Karpas-422 (cell line): ENCODE results near the gene NHS. TPM values are rescaled to one million over a fixed set of nuclear protein-coding genes. Genes with fewer than 3 reads are reported as not detected.

ENCODE experiments used
- DNase-seq: peaks from one replicate; pipeline ENCODE4 v3.0.0-alpha.2; 2015
- H2AFZ ChIP-seq: fragments of 200-600 bp; sonication (generic); 2 replicates; pipeline ENCODE4 v1.6.1; 2014; ENCODE audit warnings: antibody characterized with exemption, low read length, mixed read lengths
- H3K27ac ChIP-seq: fragments of 200-600 bp; sonication (generic); 2 replicates; pipeline ENCODE4 v1.5.1; 2014; ENCODE audit warnings: mild to moderate bottlenecking, low read length, moderate library complexity
- H3K27me3 ChIP-seq: fragments of 200-600 bp; sonication (generic); 2 replicates; pipeline ENCODE4 v1.6.1; 2014; ENCODE audit warnings: low read length, mixed read lengths
- H3K36me3 ChIP-seq: fragments of 200-600 bp; sonication (generic); 2 replicates; pipeline ENCODE4 v1.6.1; 2014; ENCODE audit warnings: low read length, mixed read lengths; ENCODE audit not compliant: insufficient read depth
- H3K4me1 ChIP-seq: fragments of 200-600 bp; sonication (generic); 2 replicates; pipeline ENCODE4 v1.6.1; 2014; ENCODE audit warnings: mild to moderate bottlenecking, low read length, mixed read lengths
- H3K4me2 ChIP-seq: fragments of 200-600 bp; sonication (generic); 2 replicates; pipeline ENCODE4 v1.6.1; 2014; ENCODE audit warnings: low read length, low read depth, mild to moderate bottlenecking; ENCODE audit not compliant: poor library complexity, severe bottlenecking
- H3K4me3 ChIP-seq: fragments of 200-600 bp; sonication (generic); 2 replicates; pipeline ENCODE4 v1.5.1; 2014; ENCODE audit warnings: mild to moderate bottlenecking, antibody characterized with exemption, low read length, mixed read lengths
- H3K79me2 ChIP-seq: fragments of 200-600 bp; sonication (generic); 2 replicates; pipeline ENCODE4 v1.6.1; 2014; ENCODE audit warnings: mild to moderate bottlenecking, low read length, mixed read lengths
- H3K9ac ChIP-seq: fragments of 200-600 bp; sonication (generic); 2 replicates; pipeline ENCODE4 v1.6.0; 2014; ENCODE audit warnings: low read length
- H3K9me2 ChIP-seq: fragments of 200-600 bp; sonication (generic), shearing (Covaris generic); replicated peaks from 2 replicates; pipeline ENCODE4 v1.6.0; 2014; ENCODE audit warnings: mild to moderate bottlenecking, low read length, moderate library complexity; ENCODE audit not compliant: insufficient read depth
- H3K9me3 ChIP-seq: fragments of 300-700, 200-600 bp; sonication (generic); 2 replicates; pipeline ENCODE4 v1.6.1; 2014; ENCODE audit warnings: low read length, mixed read lengths
- H4K20me1 ChIP-seq: fragments of 200-600 bp; sonication (generic); 2 replicates; pipeline ENCODE4 v1.6.1; 2014; ENCODE audit warnings: mild to moderate bottlenecking, antibody characterized with exemption, low read length, low read depth; ENCODE audit not compliant: insufficient read depth
- total RNA-seq: library from RNA; depleted of rRNA; stranded (reverse); fragments of >200 nt; shearing (Covaris generic); gene quantifications from 2 replicates; pipeline ENCODE4 v1.2.3, GENCODE V29; 2014; ENCODE audit warnings: low replicate concordance

Gene NHS
- total RNA-seq, 1 experiment from 2014 or later = 0.15 TPM

DNA sequence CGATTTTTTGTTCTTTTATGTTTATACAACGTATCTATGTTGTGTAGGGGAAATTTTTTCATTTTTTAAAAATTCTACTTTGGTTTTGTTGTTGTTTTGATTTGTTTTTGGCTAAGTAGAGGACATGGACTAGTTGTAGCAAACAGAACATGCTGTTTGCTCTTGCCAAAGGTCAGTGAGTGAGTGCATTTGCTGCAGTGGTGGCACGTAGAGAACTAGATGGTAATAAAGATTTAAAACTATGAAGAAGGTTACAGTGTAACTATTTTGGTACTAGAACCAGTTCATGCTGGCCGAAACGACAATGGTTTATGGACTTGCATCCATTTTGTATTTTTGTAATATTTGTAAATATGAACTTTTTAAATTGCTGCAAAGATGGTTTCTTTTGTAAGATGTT lies 360.4 kb downstream of the NHS start:
- H3K36me3 ChIP-seq = no peaks in the 10 kb centered on the region
- H3K27me3 ChIP-seq = no peaks in the 10 kb centered on the region; the same call in 1 of the 2 replicates
- no peak overlapping the region for H3K4me2 ChIP-seq
- no peak overlapping the region for H3K4me3 ChIP-seq
- no peaks in the 10 kb centered on the region for H3K9me3 ChIP-seq
- H3K9me2 ChIP-seq = no peaks in the 10 kb centered on the region
- H4K20me1 ChIP-seq = no peaks in the 10 kb centered on the region
- no peak overlapping the region for H2AFZ ChIP-seq
- H3K4me1 ChIP-seq = no peaks in the 10 kb centered on the region
- H3K27ac ChIP-seq = no peak overlapping the region
- no peak for DNase-seq
- H3K9ac ChIP-seq = no peak overlapping the region
- no peaks in the 10 kb centered on the region for H3K79me2 ChIP-seq

DNA sequence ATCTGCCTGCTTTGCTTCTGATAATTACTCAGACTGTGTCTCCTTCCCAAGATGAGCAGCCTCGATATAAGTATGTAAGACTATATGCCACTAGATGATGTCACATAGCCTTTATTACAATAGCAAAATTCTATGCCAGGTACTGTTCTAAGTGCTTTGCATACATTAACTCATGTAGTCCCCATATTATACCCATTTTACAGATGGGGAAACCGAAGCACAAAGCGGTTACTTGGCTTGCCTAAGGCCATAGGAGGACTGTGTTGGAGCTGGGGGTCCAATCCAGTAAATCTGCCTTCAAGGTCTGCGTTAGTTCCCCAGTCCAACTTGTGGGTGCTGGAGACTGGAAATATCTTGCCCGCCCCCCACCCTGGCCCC lies 361.5 kb downstream of the NHS start:
- DNase-seq = no peak
- no peak overlapping the region for H3K4me3 ChIP-seq
- H3K79me2 ChIP-seq = no peaks in the 10 kb centered on the region
- no peaks in the 10 kb centered on the region; the same call in 1 of the 2 replicates for H3K27me3 ChIP-seq
- H4K20me1 ChIP-seq = no peaks in the 10 kb centered on the region
- no peaks in the 10 kb centered on the region for H3K4me1 ChIP-seq
- no peak overlapping the region for H2AFZ ChIP-seq
- H3K27ac ChIP-seq = no peak overlapping the region
- no peak overlapping the region for H3K9ac ChIP-seq
- no peaks in the 10 kb centered on the region for H3K9me3 ChIP-seq
- no peaks in the 10 kb centered on the region for H3K36me3 ChIP-seq
- no peaks in the 10 kb centered on the region for H3K9me2 ChIP-seq
- no peak overlapping the region for H3K4me2 ChIP-seq

DNA sequence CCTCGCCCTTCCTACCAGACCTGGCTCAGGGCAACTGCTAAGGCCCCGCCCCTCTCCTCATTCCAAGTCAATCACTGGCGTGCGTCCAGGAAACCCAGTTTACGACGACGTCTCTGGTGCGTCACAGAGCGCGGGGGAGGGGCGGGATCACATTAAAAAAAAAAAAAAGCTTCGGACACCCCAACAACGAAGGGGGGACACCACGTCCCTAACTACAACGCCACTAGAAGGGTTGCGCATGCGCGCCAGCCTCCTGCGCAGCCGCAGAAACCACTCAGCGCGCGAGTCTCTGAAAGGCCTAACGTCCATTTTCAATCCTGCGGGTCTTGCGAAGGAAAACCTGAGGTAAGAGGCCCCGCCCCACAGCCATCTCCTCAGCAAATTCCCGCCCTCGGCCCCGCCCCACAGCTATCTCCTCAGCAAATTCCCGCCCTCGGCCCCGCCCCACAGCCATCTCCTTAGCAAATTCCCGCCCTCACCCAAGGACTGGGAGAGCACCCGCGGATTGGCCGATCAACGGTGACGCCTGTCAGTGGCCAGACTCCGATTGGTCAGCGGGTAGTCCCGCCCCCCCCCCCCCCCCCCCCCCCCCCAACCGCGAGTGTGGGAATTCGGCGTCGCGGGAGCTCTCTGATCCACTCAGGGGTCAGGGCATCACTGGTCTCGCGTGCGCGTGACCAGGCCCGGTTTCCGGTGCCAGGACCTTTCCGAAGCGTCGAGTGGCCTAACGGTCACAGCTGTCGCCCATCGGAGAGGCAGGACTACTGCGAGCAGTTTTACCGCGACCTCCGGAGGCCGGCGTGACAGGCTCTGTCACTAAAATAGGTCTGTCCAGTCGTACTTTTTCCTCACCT lies 362.1 kb downstream of the NHS start, which contains the start of gene SCML1:
Gene SCML1, plus strand, starts transcription at position 638 of the 854 bp plus-strand sequence. CDS start 6,694 bp downstream, outside the sequence.
- no peak for DNase-seq
- Histone ChIP-seq H3K4me3 (no peak within 1 kb of the TSS), H3K27ac (no peak within 1 kb of the TSS), H3K9me2 (no peaks in the 10 kb centered on the region), H3K9me3 (no peaks in the 10 kb centered on the region), H2AFZ (no peak within 1 kb of the TSS), H3K4me1 (no peaks in the 10 kb centered on the region), H4K20me1 (no peaks in the 10 kb centered on the region), H3K79me2 (no peaks in the 10 kb centered on the region), H3K9ac (no peak within 1 kb of the TSS), H3K27me3 (no peaks in the 10 kb centered on the region; the same call in 1 of the 2 replicates), H3K4me2 (no peak within 1 kb of the TSS), H3K36me3 (no peaks in the 10 kb centered on the region)

DNA sequence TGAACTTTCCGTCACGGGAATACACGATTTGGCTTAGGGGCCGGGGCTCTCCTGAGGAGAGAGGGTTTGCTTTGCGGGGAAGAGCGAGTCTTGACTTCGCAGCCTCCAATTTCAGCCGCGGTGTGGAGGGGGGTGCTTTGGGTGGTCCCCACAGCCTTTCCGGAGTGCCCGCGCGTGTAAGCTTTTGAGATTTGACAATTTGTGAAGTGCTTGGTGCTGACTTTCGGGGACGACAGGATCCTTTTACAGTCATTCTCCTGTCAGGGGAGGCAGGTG lies 362.6 kb downstream of the NHS start:
- Histone ChIP-seq H3K4me2 (no peak overlapping the region), H3K9me3 (no peaks in the 10 kb centered on the region), H4K20me1 (no peaks in the 10 kb centered on the region), H3K9ac (no peak overlapping the region), H3K27me3 (no peaks in the 10 kb centered on the region; the same call in 1 of the 2 replicates), H3K9me2 (no peaks in the 10 kb centered on the region), H3K27ac (no peak overlapping the region), H3K4me1 (no peaks in the 10 kb centered on the region), H3K4me3 (no peak overlapping the region), H3K36me3 (no peaks in the 10 kb centered on the region), H3K79me2 (no peaks in the 10 kb centered on the region), H2AFZ (no peak overlapping the region)
- no peak for DNase-seq

DNA sequence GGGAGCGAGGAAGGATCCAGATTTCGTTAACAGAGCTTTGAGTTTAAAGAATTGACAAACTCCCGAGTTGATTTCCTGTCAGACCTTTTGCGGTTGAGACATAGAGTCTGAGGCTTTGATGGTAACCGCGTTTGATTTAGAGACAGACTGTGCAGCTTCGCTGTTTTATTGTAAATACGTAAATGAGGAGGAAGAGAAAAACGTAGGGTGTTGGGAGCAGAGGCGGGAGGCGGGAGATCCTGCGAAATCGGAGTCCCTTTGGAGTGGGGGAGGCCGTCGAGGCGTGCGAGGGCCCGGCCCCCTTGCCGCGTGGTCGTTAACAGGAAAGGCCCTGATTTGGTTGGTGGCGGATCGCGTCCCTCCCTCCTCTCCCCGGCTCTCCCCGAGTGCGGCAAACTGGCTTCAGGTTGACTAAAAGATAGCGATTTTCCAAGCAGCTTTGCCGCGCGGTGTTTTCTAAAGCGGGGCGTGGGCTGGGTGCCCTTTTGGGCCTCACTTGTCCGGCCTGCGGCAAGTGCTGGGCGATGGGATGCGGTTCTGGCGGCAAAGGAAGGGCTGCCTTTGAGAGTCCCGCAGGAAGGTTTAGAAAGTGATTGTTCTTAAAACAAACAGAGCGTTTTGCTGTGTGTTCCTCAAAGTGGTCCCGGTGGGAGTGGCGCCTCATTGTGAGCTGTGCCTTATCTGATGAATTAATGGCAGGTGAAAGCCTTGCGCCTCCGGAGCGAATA lies 363.1 kb downstream of the NHS start:
- Histone ChIP-seq H3K9ac (no peak overlapping the region), H3K4me2 (no peak overlapping the region), H3K9me3 (no peaks in the 10 kb centered on the region), H3K27ac (no peak overlapping the region), H2AFZ (no peak overlapping the region), H3K79me2 (no peaks in the 10 kb centered on the region), H3K36me3 (no peaks in the 10 kb centered on the region), H4K20me1 (no peaks in the 10 kb centered on the region), H3K4me3 (no peak overlapping the region), H3K27me3 (no peaks in the 10 kb centered on the region; the same call in 1 of the 2 replicates), H3K9me2 (no peaks in the 10 kb centered on the region), H3K4me1 (no peaks in the 10 kb centered on the region)
- DNase-seq = no peak

DNA sequence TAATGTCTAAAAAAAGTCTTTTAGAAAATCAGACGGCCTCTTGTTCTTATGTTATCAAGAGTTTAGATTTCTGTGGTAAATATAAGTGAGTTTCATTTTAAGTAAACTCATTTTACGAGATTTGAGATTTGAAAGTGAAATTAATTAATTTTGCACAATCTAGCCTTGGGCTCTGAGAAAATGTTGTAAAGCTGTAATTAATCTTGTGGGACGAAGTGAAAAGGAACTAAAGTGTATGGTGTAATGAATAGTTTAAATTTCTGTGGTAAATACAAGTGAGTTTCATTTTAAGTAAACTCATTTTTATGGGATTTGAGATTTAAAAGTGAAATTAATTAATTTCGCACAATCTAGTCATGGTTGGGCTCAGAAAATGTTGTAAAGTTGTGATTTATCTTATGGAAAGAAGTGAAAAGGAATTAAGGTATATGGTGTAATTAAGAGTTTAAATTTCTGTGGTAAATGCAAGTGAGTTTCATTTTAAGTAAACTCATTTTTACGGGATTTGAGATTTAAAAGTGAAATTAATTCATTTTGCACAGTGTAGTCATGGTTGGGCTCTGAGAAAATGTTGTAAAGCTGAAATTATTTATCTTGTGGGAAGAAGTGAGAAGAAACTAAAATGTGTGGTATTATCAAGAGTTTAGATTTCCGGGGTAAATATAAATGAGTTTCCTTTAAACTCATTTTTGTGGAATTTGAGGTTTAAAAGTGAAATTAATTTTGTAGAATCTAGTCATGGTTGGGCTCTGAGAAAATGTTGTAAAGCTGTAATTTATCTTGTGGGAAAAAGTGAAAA lies 363.9 kb downstream of the NHS start:
- Histone ChIP-seq H3K9me3 (no peaks in the 10 kb centered on the region), H3K4me3 (no peak overlapping the region), H3K79me2 (no peaks in the 10 kb centered on the region), H3K9ac (no peak overlapping the region), H3K4me2 (no peak overlapping the region), H3K4me1 (no peaks in the 10 kb centered on the region), H3K36me3 (no peaks in the 10 kb centered on the region), H2AFZ (no peak overlapping the region), H3K27me3 (no peaks in the 10 kb centered on the region; the same call in 1 of the 2 replicates), H3K9me2 (no peaks in the 10 kb centered on the region), H4K20me1 (no peaks in the 10 kb centered on the region), H3K27ac (no peak overlapping the region)
- no peak for DNase-seq

DNA sequence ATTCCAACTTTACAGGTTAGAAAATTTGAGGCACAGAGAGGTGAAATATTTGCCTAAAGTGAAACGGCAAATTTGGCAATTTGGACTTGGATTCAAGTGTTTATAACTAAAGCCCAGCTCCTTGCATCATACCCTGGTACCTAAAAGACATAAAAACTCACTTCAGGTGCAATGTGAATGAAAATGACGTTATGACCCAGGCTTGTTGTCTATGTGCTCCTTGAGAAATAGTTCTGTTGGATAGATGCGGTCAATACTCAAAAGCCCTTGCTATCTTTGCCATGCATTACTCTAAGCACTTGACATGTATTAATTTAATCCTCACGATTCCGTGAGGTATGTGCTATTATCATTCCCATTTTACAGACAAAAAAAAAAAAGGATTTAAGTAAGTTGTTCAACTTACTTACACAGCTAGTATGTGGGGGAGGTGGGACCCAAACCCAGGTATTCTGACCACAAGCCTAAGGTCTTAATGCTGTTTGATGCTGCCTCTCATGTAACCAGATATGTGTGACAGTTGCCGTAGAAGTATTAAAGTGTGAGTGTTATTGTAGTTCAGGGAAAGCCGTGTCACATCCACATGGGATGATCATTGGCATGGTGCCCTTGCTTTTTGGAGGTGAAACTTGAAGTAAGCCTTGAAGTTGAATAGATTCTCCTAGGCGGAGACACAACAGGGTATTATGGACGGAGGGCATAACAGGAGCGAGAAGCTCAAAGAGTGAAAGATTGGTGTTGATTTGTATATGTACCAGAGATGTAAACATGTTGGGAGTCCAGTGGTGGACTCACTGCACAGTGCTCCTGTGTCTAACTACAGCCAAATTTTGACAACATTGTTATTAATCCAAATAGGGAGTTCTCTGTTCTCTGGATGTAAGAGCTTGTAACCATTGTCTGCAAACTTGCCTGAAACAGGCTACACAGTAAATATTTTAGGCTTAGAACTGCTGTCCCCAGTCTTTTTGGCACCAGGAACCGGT lies 365.4 kb downstream of the NHS start:
- H3K4me2 ChIP-seq = no peak overlapping the region
- H4K20me1 ChIP-seq = no peaks in the 10 kb centered on the region

More for the DNA sequence above, 365.4 kb downstream of the NHS start:
- no peaks in the 10 kb centered on the region for H3K36me3 ChIP-seq
- DNase-seq = no peak
- H3K9me2 ChIP-seq = no peaks in the 10 kb centered on the region
- H2AFZ ChIP-seq = no peak overlapping the region
- H3K27me3 ChIP-seq = no peaks in the 10 kb centered on the region; the same call in 1 of the 2 replicates
- H3K4me1 ChIP-seq = no peaks in the 10 kb centered on the region
- no peak overlapping the region for H3K27ac ChIP-seq
- H3K9ac ChIP-seq = no peak overlapping the region
- H3K79me2 ChIP-seq = no peaks in the 10 kb centered on the region
- no peaks in the 10 kb centered on the region for H3K9me3 ChIP-seq
- no peak overlapping the region for H3K4me3 ChIP-seq
